HepG2 (cell line): ENCODE data around the gene IQSEC1. TPM values are rescaled to one million over a fixed set of nuclear protein-coding genes. Genes with fewer than 3 reads are reported as not detected.
A peak's percentile ranks its signal among the peaks of the same experiment; 100 is the strongest.

Source experiments
- HNRNPL ChIP-seq: fragments of 200-400 bp; formaldehyde crosslinking; IDR thresholded peaks from 2 replicates; pipeline ENCODE4 v1.6.1; 2017; ENCODE audit warnings: mild to moderate bottlenecking, low read depth, low read length
- MEF2D ChIP-seq: sonication (generic); formaldehyde crosslinking; IDR thresholded peaks from 2 replicates; pipeline ENCODE4 v1.5.1; 2020; ENCODE audit warnings: mild to moderate bottlenecking, missing genetic modification reagents
- NFKB2 ChIP-seq: sonication (generic); formaldehyde crosslinking; IDR thresholded peaks from 2 replicates; pipeline ENCODE4 v1.4.0; 2020; ENCODE audit warnings: missing genetic modification reagents, borderline replicate concordance
- SRF ChIP-seq: IDR thresholded peaks from 2 replicates; pipeline ENCODE4 v1.6.1; 2011; ENCODE audit warnings: mild to moderate bottlenecking, low read depth, low read length, moderate library complexity
- TOPORS ChIP-seq: sonication (generic); formaldehyde crosslinking; IDR thresholded peaks from 2 replicates; pipeline ENCODE4 v1.8.0; 2023; ENCODE audit warnings: mild to moderate bottlenecking, missing genetic modification reagents
- ZNF224 ChIP-seq: sonication (generic); formaldehyde crosslinking; IDR thresholded peaks from 2 replicates; pipeline ENCODE4 v1.5.0; 2020; ENCODE audit warnings: mild to moderate bottlenecking, missing genetic modification reagents
- ZNF3 ChIP-seq: IDR thresholded peaks from 2 replicates; pipeline ENCODE4 v1.7.0; 2017; ENCODE audit warnings: inconsistent platforms
- ZNF431 ChIP-seq: sonication (generic); formaldehyde crosslinking; IDR thresholded peaks from 2 replicates; pipeline ENCODE4 v1.9.0; 2022; ENCODE audit warnings: missing genetic modification reagents, low read depth, mild to moderate bottlenecking, borderline replicate concordance
- ZNF501 ChIP-seq: sonication (generic); formaldehyde crosslinking; IDR thresholded peaks from 2 replicates; pipeline ENCODE4 v1.5.1; 2020; ENCODE audit warnings: mild to moderate bottlenecking, moderate library complexity, missing genetic modification reagents
- ZSCAN20 ChIP-seq: sonication (generic); formaldehyde crosslinking; IDR thresholded peaks from 2 replicates; pipeline ENCODE4 v1.4.0; 2020; ENCODE audit warnings: missing genetic modification reagents, mild to moderate bottlenecking, borderline replicate concordance
- polyA plus RNA-seq, 8 experiments: library from polyadenylated mRNA; depleted of rRNA in 3 of 8; stranded (reverse) in 7 of 8; unstranded in 1 of 8; fragments of >200 nt; fragmentation: Illumina TruSeq in 4 of 8; extraction: Trizol in 4 of 8; gene quantifications; 2 replicates each; pipeline versions ENCODE4 v1.2.1 to v1.2.3, GENCODE V29; 2011 to 2016; ENCODE audit warnings: low read depth in 4 of 8, missing spikeins in 1 of 8, mixed read lengths in 1 of 8; ENCODE audit not compliant: insufficient read depth in 1 of 8
- total RNA-seq, 5 experiments: library from RNA; depleted of rRNA; stranded (reverse); fragments of >200 nt; fragmentation: Illumina TruSeq; extraction: Trizol; gene quantifications; 2 replicates each; pipeline ENCODE4 v1.2.3, GENCODE V29; 2016; ENCODE audit warnings: low read depth in 1 of 5
- TF ChIP-seq, protein P1 (sequence below): sonication (generic); formaldehyde crosslinking; IDR thresholded peaks from 2 replicates; pipeline ENCODE4 v1.5.0; 2020; ENCODE audit warnings: mild to moderate bottlenecking, missing genetic modification reagents
- TF ChIP-seq, protein P2 (sequence below), 2 experiments: sonication (generic) in 1 of 2; formaldehyde crosslinking in 1 of 2; IDR thresholded peaks; 2 replicates each; pipeline versions ENCODE4 v1.4.0 to v1.6.1; 2018 to 2020; ENCODE audit warnings: missing genetic modification reagents in 2 of 2, borderline replicate concordance in 1 of 2, low read depth in 1 of 2, mild to moderate bottlenecking in 1 of 2, missing biosample characterization in 1 of 2
- TF ChIP-seq, protein P3 (sequence below): sonication (generic); formaldehyde crosslinking; IDR thresholded peaks from 2 replicates; pipeline ENCODE4 v1.4.0; 2020; ENCODE audit warnings: mild to moderate bottlenecking, missing genetic modification reagents, borderline replicate concordance
- TF ChIP-seq, protein P4 (sequence below): sonication (generic); formaldehyde crosslinking; IDR thresholded peaks from 2 replicates; pipeline ENCODE4 v1.5.0; 2020; ENCODE audit warnings: mild to moderate bottlenecking, missing genetic modification reagents, moderate library complexity
- TF ChIP-seq, protein P5 (sequence below): sonication (generic); formaldehyde crosslinking; IDR thresholded peaks from 2 replicates; pipeline ENCODE4 v1.5.0; 2020; ENCODE audit warnings: missing genetic modification reagents, mild to moderate bottlenecking, borderline replicate concordance
- TF ChIP-seq, protein P6 (sequence below): sonication (generic); formaldehyde crosslinking; IDR thresholded peaks from 2 replicates; pipeline ENCODE4 v1.5.1; 2020; ENCODE audit warnings: mild to moderate bottlenecking, missing genetic modification reagents

Gene IQSEC1
- total and polyA plus RNA-seq, 2 of the 13 experiments (the other 11 are each of a cell fraction or from before 2014, with no cell fraction given): 17.4 to 20.2 TPM

DNA sequence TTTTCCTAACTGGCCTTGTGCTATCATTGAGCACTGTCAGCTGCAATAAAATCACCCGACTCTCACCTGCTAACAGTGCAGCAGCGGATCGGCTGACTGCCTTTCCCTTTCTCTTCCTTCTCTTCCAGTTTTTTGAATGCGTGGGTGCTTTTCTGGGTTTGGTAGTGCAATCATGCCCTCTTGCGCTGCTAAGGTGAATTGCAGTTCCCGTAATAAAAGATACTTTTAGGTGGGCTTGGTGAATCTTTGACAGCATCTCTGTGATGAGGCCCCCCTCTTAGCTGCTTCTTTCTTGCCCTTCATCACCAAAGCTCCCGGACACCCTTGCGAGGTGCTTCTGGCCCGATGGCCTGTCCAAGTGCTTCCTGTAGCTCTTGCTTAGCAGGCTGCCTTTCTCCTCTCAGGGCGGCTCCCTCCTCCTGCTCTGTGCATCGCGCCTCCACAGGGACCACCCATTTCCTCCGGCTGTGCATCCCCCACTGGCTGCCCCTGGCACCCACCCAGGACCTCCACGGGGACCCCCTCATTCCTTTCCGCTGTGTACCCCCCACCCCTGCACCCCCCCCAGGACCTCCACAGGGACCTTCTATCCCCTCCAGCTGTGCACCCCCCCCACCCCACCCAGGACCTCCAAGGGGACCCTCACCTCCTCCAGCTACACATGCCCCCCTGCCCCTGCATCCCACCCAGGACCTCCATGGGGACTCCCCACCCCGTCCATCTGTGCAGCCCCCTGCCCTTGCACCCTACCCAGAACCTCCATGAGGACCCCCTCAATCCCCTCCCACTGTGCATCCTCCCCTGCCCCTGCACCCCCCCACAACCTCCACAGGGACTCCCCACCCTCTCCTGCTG is 181.0 kb downstream of the IQSEC1 start (continued):
- TF ChIP-seq MEF2D (CRISPR knock-in tag) (no peak), HNRNPL (no peak), NFKB2 (CRISPR knock-in tag) (no peak), ZSCAN20 (CRISPR knock-in tag) (no peak), TOPORS (no peak), ZNF3 (CRISPR knock-in tag) (no peak), ZNF431 (CRISPR knock-in tag) (no peak), ZNF224 (CRISPR knock-in tag) (no peak), ZNF501 (CRISPR knock-in tag) (0 out of 2 replicates have a peak, but pooled peaks have one; percentile 41), SRF (no peak)
- TF ChIP-seq, protein P1, sequence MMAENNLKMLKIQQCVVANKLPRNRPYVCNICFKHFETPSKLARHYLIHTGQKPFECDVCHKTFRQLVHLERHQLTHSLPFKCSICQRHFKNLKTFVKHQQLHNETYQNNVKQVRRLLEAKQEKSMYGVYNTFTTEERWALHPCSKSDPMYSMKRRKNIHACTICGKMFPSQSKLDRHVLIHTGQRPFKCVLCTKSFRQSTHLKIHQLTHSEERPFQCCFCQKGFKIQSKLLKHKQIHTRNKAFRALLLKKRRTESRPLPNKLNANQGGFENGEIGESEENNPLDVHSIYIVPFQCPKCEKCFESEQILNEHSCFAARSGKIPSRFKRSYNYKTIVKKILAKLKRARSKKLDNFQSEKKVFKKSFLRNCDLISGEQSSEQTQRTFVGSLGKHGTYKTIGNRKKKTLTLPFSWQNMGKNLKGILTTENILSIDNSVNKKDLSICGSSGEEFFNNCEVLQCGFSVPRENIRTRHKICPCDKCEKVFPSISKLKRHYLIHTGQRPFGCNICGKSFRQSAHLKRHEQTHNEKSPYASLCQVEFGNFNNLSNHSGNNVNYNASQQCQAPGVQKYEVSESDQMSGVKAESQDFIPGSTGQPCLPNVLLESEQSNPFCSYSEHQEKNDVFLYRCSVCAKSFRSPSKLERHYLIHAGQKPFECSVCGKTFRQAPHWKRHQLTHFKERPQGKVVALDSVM (CRISPR knock-in tag): no peak
- TF ChIP-seq, protein P2, sequence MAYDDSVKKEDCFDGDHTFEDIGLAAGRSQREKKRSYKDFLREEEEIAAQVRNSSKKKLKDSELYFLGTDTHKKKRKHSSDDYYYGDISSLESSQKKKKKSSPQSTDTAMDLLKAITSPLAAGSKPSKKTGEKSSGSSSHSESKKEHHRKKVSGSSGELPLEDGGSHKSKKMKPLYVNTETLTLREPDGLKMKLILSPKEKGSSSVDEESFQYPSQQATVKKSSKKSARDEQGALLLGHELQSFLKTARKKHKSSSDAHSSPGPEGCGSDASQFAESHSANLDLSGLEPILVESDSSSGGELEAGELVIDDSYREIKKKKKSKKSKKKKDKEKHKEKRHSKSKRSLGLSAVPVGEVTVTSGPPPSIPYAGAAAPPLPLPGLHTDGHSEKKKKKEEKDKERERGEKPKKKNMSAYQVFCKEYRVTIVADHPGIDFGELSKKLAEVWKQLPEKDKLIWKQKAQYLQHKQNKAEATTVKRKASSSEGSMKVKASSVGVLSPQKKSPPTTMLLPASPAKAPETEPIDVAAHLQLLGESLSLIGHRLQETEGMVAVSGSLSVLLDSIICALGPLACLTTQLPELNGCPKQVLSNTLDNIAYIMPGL (CRISPR knock-in tag; IDR thresholded peaks at IDR 0.05; ENCODE audit: borderline replicate concordance in 1 of 2, low read depth in 1 of 2): peak in 1 of 2 experiments; percentile 47; a peak in 1 of 4 replicates
- TF ChIP-seq, protein P3, sequence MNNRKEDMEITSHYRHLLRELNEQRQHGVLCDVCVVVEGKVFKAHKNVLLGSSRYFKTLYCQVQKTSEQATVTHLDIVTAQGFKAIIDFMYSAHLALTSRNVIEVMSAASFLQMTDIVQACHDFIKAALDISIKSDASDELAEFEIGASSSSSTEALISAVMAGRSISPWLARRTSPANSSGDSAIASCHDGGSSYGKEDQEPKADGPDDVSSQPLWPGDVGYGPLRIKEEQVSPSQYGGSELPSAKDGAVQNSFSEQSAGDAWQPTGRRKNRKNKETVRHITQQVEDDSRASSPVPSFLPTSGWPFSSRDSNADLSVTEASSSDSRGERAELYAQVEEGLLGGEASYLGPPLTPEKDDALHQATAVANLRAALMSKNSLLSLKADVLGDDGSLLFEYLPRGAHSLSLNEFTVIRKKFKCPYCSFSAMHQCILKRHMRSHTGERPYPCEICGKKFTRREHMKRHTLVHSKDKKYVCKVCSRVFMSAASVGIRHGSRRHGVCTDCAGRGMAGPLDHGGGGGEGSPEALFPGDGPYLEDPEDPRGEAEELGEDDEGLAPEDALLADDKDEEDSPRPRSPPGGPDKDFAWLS (CRISPR knock-in tag): 0 out of 2 replicates have a peak, but pooled peaks have one; percentile 57
- TF ChIP-seq, protein P4, sequence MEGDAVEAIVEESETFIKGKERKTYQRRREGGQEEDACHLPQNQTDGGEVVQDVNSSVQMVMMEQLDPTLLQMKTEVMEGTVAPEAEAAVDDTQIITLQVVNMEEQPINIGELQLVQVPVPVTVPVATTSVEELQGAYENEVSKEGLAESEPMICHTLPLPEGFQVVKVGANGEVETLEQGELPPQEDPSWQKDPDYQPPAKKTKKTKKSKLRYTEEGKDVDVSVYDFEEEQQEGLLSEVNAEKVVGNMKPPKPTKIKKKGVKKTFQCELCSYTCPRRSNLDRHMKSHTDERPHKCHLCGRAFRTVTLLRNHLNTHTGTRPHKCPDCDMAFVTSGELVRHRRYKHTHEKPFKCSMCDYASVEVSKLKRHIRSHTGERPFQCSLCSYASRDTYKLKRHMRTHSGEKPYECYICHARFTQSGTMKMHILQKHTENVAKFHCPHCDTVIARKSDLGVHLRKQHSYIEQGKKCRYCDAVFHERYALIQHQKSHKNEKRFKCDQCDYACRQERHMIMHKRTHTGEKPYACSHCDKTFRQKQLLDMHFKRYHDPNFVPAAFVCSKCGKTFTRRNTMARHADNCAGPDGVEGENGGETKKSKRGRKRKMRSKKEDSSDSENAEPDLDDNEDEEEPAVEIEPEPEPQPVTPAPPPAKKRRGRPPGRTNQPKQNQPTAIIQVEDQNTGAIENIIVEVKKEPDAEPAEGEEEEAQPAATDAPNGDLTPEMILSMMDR (CRISPR knock-in tag): peak; percentile 88
- TF ChIP-seq, protein P5, sequence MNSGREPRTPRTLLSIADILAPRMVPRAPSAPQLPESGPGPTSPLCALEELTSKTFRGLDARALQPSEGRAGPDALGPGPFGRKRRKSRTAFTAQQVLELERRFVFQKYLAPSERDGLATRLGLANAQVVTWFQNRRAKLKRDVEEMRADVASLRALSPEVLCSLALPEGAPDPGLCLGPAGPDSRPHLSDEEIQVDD (CRISPR knock-in tag): no peak
- TF ChIP-seq, protein P6, sequence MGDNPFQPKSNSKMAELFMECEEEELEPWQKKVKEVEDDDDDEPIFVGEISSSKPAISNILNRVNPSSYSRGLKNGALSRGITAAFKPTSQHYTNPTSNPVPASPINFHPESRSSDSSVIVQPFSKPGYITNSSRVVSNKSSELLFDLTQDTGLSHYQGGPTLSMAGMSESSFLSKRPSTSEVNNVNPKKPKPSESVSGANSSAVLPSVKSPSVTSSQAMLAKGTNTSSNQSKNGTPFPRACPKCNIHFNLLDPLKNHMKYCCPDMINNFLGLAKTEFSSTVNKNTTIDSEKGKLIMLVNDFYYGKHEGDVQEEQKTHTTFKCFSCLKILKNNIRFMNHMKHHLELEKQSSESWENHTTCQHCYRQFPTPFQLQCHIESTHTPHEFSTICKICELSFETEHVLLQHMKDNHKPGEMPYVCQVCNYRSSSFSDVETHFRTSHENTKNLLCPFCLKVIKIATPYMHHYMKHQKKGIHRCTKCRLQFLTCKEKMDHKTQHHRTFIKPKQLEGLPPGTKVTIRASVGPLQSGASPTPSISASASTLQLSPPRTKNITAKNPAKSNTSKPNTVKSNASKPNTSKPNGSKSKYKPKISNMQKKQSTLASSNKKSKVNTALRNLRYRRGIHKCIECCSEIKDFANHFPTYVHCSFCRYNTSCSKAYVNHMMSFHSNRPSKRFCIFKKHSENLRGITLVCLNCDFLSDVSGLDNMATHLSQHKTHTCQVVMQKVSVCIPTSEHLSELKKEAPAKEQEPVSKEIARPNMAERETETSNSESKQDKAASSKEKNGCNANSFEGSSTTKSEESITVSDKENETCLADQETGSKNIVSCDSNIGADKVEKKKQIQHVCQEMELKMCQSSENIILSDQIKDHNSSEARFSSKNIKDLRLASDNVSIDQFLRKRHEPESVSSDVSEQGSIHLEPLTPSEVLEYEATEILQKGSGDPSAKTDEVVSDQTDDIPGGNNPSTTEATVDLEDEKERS: no peak
